GM12892 (cell line): Measurements from ENCODE around the gene ABCB11.

Source experiments
- POLR2A ChIP-seq: IDR thresholded peaks from 2 replicates; pipeline ENCODE4 v1.6.1; 2011; ENCODE audit warnings: low read depth, low read length, control low read depth
- POLR2AphosphoS5 ChIP-seq: IDR thresholded peaks from 2 replicates; pipeline ENCODE4 v1.6.1; 2011; ENCODE audit warnings: low read depth, low read length, control low read depth
- TAF1 ChIP-seq: IDR thresholded peaks from 2 replicates; pipeline ENCODE4 v1.6.1; 2011; ENCODE audit warnings: low read depth, mild to moderate bottlenecking, control low read depth, low read length, borderline replicate concordance

GRCh38 chr2:169072163-169072925, 41.2 kb upstream of the ABCB11 start:
- no peak for TF ChIP-seq POLR2AphosphoS5
- no peak for TF ChIP-seq TAF1
- TF ChIP-seq POLR2A = no peak
